ENCODE measurements around the gene PLOD3.
"Not testable (repeated sequence)": the region's sequence is repeated elsewhere in the genome, so short reads cannot be mapped to it uniquely, and the experiment has no call there.

PLOD3 gene, protein sequence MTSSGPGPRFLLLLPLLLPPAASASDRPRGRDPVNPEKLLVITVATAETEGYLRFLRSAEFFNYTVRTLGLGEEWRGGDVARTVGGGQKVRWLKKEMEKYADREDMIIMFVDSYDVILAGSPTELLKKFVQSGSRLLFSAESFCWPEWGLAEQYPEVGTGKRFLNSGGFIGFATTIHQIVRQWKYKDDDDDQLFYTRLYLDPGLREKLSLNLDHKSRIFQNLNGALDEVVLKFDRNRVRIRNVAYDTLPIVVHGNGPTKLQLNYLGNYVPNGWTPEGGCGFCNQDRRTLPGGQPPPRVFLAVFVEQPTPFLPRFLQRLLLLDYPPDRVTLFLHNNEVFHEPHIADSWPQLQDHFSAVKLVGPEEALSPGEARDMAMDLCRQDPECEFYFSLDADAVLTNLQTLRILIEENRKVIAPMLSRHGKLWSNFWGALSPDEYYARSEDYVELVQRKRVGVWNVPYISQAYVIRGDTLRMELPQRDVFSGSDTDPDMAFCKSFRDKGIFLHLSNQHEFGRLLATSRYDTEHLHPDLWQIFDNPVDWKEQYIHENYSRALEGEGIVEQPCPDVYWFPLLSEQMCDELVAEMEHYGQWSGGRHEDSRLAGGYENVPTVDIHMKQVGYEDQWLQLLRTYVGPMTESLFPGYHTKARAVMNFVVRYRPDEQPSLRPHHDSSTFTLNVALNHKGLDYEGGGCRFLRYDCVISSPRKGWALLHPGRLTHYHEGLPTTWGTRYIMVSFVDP

DNA sequence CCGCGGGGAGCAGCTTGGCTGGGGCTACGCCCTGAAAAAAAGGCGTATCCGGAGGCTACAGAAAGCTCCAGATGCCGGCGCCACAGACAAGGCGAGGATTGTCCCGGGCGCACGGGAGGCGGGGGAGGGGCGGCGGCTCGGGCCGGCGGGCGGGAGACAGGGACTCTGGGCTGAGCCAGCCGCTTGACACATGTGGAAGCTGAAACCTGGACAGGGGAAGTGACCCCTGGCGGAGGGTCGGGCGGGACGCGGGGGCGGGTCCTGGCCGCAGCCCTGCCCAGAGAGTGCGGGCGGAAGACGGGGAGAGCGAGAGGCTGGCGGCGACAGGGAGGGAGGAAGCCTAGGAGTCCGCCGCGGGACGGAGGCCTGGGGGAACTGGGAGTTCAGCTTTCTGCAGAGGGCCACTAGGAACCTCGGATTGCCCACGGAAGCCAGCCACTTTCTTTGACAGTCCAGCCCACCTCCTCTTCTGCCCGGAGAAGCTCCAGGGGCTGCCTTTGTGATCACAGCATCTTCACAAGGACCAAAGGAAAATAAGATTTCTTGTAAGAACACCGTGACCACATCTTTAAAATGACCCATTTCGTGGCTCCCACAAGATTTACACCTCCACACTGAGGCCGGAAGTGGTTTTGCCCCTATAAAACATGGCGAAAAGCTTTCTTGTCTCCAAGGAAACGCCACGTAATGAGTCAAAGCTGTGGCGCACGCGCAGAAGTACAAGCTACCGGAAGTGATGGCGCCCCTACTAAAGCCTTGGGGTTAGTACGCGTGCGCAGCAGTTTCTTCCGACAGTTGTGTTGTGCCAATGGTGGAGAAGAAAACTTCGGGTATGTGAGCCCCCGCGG is at the start of gene PLOD3, which contains the start of gene ZNHIT1:
TSS of gene PLOD3 (minus strand) at position 194 of the 848 bp plus-strand sequence. CDS start 307 bp downstream, outside the sequence.
TSS of gene ZNHIT1 (plus strand) at position 778 of the 848 bp plus-strand sequence. CDS start at position 809, 31 bp downstream.
- DNase-seq, result peak; percentile 79 to 97

DNA sequence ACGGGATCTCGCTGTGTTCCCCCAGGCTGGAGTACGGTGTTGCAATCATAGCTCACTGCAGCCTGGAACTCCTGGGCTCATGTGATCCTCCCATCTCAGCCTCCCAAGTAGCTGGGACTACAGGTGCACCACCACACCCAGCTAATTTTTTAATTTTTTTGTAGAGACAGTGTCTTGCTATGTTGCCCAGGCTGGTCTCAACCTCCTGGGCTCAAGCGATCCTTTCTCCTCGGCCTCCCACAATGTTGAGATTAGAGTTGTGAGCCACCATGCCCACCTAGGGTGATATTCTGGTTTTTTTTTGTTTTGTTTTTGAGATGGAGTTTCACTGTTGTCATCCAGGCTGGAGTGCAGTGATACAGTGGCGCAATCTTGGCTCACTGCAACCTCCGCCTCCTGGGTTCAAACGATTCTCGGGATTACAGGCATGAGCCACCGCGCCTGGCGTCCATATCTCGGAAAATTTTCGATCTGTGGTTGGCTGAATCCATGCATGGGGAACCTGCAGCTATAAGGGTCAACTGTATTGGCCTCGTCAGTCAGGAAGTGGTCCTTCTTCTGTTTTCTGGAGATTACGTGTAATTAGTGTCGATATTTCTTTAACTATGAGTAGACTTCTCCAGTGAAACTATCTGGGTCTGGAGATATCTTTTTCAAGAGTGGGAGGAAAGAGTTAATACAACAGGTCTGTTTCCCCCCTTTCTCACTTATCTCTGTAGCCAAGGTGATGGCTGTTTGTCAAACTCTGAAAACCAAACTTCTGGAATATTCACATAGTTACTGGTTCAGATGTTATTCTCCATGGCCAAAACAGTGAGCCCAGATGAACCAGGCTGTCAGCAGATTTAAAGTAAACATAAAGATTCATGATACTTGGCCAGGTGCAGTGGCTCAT is 48.5 kb upstream of the PLOD3 start:
- no peak for DNase-seq

DNA sequence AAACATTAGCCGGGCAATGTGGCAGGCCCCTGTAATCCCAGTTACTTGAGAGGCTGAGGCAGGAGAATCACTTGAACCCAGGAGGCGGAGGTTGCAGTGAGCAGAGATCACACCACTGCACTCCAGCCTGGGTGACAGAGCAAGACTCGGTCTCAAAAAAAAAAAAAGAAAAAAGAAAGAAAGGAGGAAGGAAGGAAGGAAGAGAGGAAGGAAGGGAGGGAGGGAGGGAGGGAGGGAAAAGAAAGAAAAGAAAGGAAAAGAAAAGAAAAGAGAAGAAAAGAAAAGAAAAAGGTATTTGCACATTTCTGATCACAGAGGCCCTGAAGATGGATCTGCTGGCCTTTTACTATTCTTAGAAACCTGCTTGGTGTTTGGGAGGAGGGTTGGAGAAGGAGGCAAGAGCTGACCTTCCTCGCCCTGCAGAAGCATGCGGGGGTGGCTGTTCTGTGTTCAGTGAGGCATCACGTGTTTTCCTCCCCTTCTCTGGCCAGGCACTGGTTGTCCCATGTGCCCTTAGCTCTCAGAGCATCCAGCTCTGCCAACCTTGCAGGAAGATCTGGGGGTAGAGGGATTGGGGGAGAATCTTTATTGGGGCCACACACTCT is 46.8 kb upstream of the PLOD3 start:
- not testable (repeated sequence) for DNase-seq

DNA sequence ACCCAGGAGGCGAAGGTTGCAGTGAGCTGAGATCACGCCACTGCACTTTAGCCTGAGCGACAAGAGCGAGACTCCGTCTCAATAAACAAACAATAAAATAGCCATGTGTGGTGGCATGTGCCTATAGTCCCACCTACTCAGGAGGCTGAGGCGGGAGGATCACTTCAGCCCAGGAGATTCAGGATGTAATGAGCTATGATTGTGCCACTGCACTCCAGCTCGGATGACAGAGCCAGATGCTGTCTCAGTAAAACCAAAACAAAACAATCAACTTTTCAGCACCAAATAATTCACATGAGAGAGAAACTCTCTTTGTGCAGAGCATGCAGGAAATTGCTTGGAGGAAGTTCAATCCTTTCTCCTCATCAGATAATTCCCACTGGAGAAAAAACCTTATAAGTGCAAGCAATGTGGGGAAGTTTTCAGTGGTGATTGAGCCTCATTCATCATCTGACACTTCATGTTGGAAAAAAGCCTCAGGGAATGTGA is 40.9 kb upstream of the PLOD3 start:
- no peak for DNase-seq

DNA sequence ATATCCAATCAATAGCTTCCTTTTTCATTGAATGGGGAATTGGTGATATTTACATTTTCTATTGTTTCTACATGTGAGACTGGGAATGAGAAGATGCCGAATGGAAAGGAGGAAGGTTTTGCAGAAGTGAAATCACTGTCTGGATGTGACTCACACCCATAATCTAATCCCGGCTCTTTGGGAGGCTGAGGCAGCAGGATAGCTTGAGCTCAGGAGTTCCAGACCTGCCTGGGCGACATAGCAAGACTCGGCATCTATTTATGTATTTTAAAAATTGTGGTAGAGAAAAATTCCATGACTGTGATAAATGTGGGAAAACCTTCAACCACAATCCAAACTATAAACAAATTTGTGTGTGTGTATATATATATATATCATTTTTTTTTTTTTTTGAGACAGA is 38.4 kb upstream of the PLOD3 start:
- DNase-seq, result no peak

DNA sequence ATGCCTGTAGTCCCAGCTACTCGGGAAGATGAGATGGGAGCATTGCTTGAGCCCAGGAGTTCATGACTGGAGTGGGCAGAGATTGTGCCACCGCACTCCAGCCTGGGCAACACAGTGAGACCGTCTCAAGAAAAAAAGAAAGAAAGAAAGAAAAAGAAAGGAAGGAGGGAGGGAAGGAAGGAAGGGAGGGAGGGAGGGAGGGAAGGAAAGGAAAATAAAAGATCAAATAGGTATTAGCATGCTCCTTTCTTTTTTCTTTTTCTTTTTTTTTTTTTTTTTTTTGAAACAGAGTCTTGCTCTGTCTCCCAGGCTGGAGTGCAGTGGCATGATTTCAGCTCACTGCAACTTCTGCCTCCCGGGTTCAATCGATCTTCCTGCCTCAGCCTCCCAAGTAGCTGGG is 35.8 kb upstream of the PLOD3 start:
- not testable (repeated sequence) for DNase-seq

DNA sequence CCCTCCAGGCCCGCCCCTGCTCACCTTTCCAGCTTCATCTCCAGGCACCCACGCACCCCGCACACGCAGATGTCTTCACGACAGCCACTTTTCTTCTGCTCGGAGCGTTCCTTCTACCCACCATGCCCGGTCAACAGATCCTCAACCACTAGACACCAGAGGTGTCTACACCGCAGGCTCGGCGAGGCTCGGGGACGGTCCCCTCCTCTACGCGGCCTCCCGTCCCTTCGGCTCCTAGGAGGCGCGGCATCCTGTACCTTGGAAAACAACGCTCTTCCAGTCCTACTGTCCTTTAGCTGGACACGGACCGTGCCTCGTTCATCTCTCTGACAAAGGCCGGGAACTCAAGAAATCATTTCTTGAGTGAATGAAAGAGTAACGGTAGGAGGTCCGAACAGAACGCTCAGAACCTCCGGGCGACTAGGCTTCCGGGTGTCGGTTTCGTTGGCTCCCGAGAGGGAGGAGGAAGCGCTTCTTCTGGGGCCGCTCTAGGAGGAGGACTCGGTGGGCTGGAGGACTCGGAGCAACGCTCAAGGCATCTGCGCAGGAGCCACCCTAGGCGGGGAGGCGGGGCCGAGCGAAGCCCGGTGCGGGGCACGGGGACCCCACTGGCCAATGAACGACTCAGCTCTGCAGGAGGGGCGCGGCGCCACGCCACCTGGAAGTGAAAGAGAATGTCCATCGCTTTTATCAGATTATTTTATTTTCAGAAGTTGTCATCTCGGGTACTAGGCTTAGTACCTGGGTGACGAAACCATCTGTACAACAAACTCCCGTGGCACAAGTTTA is 34.7 kb upstream of the PLOD3 start:
- DNase-seq, result peak; percentile 74 to 98

DNA sequence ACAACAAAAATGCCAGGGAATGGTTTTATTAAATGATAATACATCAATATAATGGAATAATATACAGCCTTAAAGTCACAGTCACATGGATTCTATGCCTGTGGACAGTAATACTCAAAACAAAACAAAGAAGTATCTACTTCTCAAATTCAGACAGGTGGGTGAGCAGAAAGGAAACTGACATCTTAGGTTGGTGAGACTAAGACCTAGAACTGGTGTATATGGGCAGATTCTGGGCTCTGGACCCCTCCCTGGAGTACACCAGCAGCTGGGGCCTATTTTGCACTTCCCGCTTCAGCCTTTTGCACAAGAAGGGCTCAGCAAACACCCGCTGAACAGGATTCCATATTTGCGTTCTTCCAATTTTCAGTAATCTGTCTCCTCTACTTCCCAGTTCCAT is 32.9 kb upstream of the PLOD3 start:
- no peak for DNase-seq

DNA sequence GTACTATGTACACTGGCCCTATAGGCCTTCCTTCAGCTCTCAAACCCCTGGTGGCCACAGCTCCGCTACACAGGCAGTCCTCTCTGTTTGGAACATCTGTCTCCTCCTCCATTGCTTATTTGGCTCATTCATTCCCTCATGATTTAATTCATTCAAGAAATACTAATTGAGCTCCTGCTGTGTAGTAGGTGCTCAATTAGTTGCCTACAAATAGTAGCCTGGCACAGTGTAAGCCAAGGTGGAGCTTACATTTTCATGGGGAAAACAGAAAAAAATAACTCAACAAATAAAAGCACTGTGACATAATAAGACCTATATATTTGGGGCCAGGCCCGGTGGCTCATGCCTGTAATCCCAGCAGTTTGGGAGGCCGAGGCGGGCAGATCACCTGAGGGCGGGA is 30.9 kb upstream of the PLOD3 start:
- DNase-seq, result no peak

DNA sequence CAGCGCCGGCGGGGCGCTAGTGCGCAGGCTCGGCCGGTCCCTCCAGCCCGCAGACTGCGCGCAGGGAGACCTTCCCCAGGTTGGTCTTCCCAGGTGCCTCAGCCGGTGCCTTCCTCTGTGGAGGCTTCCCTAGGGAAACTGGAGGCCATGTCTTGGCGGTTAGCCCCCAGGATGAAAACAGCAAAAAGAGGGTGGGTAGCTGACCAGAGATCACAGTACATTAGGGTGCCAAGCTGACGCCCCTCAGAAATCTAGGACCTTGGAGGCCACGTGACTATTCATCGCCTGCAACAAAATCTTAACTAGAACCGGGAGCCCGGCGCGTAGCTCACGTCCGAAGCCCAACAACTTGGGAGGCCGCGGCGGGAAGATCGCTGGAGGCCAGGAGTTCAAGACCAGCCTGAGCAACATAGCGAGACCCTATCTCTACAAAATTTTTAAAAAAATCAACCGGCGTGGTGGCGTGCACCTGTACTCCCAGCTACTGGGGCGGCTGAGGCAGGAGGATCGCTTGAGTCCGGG is 27.8 kb upstream of the PLOD3 start:
- no peak for DNase-seq

DNA sequence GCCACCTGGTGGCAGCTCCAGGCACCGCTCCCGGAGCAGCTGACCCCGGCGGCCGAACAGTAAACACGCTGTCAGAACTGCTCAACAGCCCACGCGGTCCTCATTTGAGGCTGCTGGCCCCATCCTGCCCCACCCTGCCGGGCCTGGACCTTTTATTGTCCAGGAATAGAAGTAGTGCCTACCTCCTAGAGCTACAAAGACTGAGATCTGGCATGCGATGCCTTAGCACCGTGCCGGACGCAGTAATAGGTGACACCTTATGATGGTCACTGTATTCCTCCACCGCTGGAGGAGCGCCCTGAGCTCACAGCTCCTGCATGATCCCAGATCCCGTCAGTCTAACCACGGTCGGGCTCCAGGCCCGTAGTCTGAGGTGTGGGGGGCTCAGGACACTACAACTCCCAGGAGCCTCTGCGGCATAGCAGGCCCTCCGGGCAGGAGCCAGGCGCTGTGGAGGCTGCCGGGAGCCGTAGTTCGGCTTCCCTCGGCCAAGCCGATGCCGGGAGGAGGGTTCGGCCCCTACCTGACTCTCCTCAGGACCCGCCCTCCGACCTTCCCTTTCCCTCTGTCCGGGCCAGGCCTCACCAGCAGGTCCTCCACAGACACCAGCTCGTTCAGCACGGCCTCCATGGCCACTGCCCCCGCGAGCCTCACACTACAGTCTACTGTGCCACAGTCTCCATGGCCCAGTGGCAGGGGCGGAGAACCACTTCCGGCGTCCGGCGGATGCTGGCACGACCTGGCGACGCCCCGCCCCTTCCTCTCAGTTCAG is 27.2 kb upstream of the PLOD3 start, which contains the start of gene FIS1:
TSS of gene FIS1 (minus strand) at position 707 of the 772 bp plus-strand sequence. CDS start at position 630, 77 bp downstream.
- peak; percentile 89 to 91 for DNase-seq

DNA sequence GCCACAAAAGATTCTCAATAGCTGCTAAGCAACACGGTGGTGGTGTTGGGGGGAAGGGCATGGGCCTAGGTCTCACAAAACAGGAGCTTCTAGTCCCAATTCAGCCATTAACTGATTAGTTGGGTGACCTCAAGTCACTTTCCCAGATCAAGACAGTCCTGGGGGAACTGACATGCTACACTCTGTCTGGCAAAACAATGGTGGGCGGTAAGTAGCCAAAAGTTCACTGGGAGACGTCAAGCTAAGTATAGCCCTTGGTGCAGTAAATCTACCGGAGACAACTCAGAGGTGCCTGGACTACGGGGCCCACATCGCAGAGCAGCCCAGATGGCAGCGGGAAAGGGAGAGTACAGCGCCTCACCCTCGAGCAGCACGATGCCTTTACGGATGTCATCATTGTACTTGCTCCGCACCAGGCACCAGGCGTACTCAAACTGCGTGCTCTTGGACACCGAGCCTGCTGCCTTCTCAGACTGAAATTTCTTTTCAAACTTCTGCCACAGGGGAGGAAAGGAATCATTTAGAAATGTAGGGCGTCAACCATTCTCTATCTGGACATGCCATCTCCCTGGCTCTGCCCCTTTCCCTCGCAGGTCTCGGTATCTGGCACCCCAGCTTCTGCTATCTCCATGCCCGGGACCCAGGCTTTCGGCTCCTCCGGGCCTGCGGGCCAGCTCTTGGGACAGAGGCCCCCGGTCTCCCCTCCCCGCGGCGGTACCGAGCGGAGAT is 26.4 kb upstream of the PLOD3 start:
- no peak for DNase-seq

DNA sequence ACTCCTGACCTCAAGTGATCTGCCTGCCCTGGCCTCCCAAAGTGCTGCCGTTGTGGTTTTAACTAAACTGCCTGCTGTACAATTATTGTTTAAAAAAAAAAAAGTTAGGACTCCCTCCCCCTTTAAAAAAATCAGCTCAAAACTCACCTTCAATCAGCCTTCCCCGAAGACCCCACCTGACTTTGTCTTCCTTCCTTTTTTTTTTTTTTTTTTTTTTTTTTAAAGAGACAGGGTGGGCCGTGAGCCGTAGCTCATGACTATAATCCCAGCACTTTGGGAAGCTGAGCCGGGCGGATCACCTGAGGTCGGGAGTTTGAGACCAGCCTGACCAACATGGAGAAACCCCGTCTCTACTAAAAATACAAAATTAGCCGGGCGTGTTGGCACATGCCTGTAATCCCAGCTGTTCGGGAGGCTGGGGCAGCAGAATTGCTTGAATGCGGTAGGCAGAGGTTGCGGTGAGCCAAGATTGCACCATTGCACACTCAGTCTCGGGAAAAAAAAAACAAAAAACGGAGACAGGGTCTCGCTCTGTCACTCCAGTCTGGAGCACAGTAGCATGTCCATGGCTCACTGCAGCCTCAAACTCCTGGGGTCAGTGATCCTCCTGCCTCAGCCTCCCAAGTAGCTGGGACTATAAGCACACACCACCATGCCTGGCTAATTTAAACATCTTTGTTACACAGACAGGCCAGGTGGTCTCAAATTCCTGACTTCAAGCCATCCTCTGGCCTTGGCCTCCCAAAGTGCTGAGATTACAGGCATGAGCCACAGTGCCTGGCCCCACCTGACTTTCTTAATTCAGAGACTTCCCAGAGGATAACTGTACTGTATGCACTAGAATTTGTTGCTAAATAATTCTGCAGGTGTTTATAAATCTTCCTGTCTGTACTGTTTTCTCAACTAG is 24.3 kb upstream of the PLOD3 start:
- DNase-seq, result no peak

DNA sequence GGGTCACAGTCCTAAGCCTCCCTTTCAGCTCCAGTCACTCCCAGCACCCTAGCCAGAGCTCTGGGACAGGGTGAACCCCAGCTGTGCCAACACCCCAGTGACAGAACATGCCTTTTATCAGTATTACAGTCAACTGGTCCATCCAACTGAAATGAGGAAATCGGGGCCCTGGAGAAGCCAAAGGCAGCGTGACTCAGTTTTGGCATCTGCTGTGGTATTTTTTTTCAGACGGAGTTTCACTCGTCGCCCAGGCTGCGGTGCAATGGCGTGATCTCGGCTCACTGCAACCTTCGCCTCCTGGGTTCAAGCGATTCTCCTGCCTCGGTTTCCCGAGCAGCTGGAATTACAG is 23.6 kb upstream of the PLOD3 start:
- peak in 1 of 2 donors; percentile 18 for DNase-seq

DNA sequence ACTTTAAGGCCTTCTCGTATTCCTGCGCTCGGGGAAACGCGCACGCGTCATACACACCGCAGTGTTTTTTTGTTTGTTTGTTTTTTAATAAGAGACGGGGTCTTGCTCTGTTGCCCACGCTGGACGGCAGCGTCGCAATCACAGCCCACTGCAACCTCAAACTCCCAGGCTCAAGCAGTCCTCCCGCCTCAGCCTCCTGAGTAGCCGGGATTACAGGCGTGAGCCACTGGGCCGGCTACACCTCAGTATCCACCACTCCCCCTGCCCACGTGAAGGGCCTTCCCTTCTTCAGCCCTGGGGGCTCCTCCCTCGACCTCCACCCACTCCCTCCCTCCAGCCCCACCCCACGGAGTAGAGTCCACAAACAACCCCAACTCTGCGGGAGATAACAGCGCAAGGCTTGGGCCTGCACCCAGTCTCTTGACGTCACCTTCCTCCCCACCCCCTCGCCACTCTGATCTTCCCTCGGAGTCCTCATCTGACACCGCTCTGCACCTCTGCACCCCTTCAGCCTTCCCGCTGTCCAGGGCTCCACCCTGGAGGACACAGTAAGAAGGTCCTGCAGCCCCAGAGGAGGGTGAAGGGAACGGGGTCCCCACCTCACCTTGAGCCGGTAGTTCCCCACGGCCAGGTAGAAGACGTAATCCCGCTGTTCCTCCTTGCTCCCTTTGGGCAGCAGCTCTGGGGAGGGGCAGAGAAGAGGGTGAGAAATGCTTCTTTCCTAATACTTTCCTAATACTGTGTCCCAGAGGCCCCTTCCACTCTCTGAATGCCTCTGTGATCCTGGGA is 23.0 kb upstream of the PLOD3 start:
- no peak for DNase-seq

DNA sequence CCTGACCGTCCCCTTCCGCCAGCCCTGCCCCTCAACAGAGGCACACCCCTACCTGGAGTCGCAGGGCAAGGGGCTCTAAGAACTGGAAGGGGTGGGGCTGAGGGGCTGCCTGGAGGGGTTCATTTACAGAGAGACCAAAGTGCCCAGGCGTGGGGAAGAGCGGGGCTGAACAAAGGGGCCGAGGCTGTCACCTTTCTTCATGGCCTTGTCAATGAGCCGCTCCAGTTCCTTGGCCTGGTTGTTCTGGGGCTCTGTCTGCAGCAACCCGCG is 22.5 kb upstream of the PLOD3 start:
- DNase-seq, result no peak
